Activated CD8-positive, alpha-beta T cell treated with anti-CD3 and anti-CD28 coated beads for 36 hours (primary cell): ENCODE measurements around the gene CD4. TPM values are rescaled to one million over a fixed set of nuclear protein-coding genes. Genes with fewer than 3 reads are reported as not detected.
"Not testable (repeated sequence)": the region's sequence is repeated elsewhere in the genome, so short reads cannot be mapped to it uniquely, and the experiment has no call there.

Experiments used
- ATAC-seq: fragments of 200-7000 bp; cut with Tn5 transposase; one replicate; pipeline ENCODE4 v1.10.0; 2021; ENCODE audit warnings: mild to moderate bottlenecking, moderate library complexity
- CTCF ChIA-PET: fragments of 350-600 bp; sonication (Branson Sonifier 250); formaldehyde crosslinking; loops from one replicate; lab custom pipeline; 2021; ENCODE audit warnings: antibody characterized with exemption; lab: Charles Lee
- POLR2A ChIA-PET: fragments of 350-600 bp; sonication (Branson Sonifier 250); formaldehyde crosslinking; loops from one replicate; lab custom pipeline; 2021; ENCODE audit warnings: antibody characterized with exemption; lab: Charles Lee
- DNase-seq: peaks from one replicate; pipeline ENCODE4 v3.0.0-alpha.2; 2020
- H3K27ac Mint-ChIP-seq: one replicate; pipeline ENCODE4 v1.8.0; 2021; ENCODE audit warnings: mild to moderate bottlenecking, mixed read lengths
- H3K27me3 Mint-ChIP-seq: one replicate; pipeline ENCODE4 v1.8.0; 2021; ENCODE audit warnings: mixed read lengths
- H3K36me3 Mint-ChIP-seq: one replicate; pipeline ENCODE4 v1.8.0; 2021; ENCODE audit warnings: low read depth, mixed read lengths
- H3K4me1 Mint-ChIP-seq: one replicate; pipeline ENCODE4 v1.8.0; 2021; ENCODE audit warnings: low read depth, mixed read lengths
- H3K4me3 Mint-ChIP-seq: one replicate; pipeline ENCODE4 v1.8.0; 2021; ENCODE audit warnings: mild to moderate bottlenecking, moderate library complexity, mixed read lengths
- H3K9me3 Mint-ChIP-seq: one replicate; pipeline ENCODE4 v1.8.0; 2021; ENCODE audit warnings: mixed read lengths
- CTCF ChIP-seq: fragments of 200-600 bp; IDR thresholded peaks from one replicate; pipeline ENCODE4 v1.8.0; 2022; ENCODE audit warnings: antibody characterized with exemption, mild to moderate bottlenecking
- intact Hi-C: fragments of 100-400 bp; cut with micrococcal nuclease; formaldehyde crosslinking; loops from one replicate; pipeline ENCODE4 v1.10.0; 2022
- total RNA-seq, 2 experiments: library from RNA; stranded (reverse); gene quantifications; one replicate each; pipeline ENCODE4 v1.2.3, GENCODE V29; 2021

The CD4 gene
- total RNA-seq, result 10 to 100 TPM; 11.1 to 14.1 TPM

- Mint-ChIP-seq H3K27me3 (peaks cover 2% of the 10 kb centered on the region), H3K27ac (no peak within 1 kb of the TSS), H3K9me3 (no peaks in the 10 kb centered on the region), H3K4me1 (peaks cover 68% of the 10 kb centered on the region), H3K36me3 (peaks cover 3% of the 10 kb centered on the region), H3K4me3 (peak within 1 kb of the TSS; percentile 52)
- ChIA-PET POLR2A (interaction anchor here (0.6 to 0.9 kb wide), 6 partner anchors 8 to 47 kb away, joined by 3 to 4 read pairs (median 3); no protein-coding TSS in a partner anchor), CTCF (interaction anchor here (0.7 to 1.8 kb wide), 6 partner anchors 11 to 36 kb away, joined by 3 to 6 read pairs (median 4); partner anchors contain the start of gene MLF2)
- TF ChIP-seq CTCF, result no peak
- ATAC-seq, result peak; percentile 38
- intact Hi-C loops, result no loop called here
- peak; percentile 67 for DNase-seq
Measured at GRCh38 chr12:6788972-6789924, at the start of gene CD4. CD4 (plus strand) TSS chr12:6789528; CDS start chr12:6800139, 10,611 bp downstream.

DNA sequence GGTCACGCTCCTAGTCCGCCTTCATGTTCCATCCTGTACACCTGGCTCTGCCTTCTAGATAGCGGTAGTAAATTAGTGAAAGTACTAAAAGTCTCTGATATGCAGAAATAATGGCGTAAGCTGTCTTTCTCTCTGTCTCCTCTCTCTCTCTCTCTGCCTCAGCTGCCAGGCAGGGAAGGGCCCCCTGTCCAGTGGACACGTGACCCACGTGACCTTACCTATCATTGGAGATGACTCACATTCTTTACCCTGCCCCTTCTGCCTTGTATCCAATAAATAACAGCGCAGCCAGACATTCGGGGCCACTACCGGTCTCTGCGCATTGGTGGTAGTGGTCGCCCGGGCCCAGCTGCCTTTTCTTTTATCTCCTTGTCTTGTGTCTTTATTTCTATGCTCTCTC lies 47.2 kb upstream of the CD4 start:
- CTCF ChIA-PET, result interaction anchor here (1.1 to 4.0 kb wide), 3 partner anchors 11 to 93 kb away, joined by 3 to 25 read pairs (median 11); partner anchors contain the start of gene MLF2
- H3K27ac Mint-ChIP-seq, ATAC-seq, DNase-seq, intact Hi-C loops, H3K4me3 Mint-ChIP-seq, H3K27me3 Mint-ChIP-seq, H3K9me3 Mint-ChIP-seq: not testable (repeated sequence)
- peaks cover 36% of the 10 kb centered on the region for H3K4me1 Mint-ChIP-seq
- peaks cover 25% of the 10 kb centered on the region for H3K36me3 Mint-ChIP-seq
- POLR2A ChIA-PET, result interaction anchor here (0.9 to 1.2 kb wide), 5 partner anchors 17 to 112 kb away, joined by 3 to 7 read pairs (median 3); partner anchors contain the start of genes CD4 and COPS7A

GRCh38 chr12:6742834-6743233 lies 46.5 kb upstream of the CD4 start:
- Mint-ChIP-seq H3K36me3 (peaks cover 30% of the 10 kb centered on the region), H3K27me3 (no peaks in the 10 kb centered on the region), H3K27ac (peak overlapping the region; percentile 53), H3K4me1 (peaks cover 36% of the 10 kb centered on the region), H3K4me3 (no peak overlapping the region), H3K9me3 (peaks cover 6% of the 10 kb centered on the region)
- DNase-seq (no peak), ATAC-seq (peak; percentile 52)
- POLR2A ChIA-PET, result interaction anchor here (0.9 to 1.9 kb wide), 6 partner anchors 17 to 111 kb away, joined by 3 to 7 read pairs (median 4); partner anchors contain the start of genes CD4, COPS7A and LAG3
- no peak for TF ChIP-seq CTCF
- intact Hi-C loops, result no loop called here
- CTCF ChIA-PET, result interaction anchor here (1.1 to 4.0 kb wide), 4 partner anchors 10 to 92 kb away, joined by 3 to 25 read pairs (median 7); partner anchors contain the start of gene MLF2

GRCh38 chr12:6743300-6743699 lies 46.0 kb upstream of the CD4 start:
- Mint-ChIP-seq H3K36me3 (peaks cover 35% of the 10 kb centered on the region), H3K4me1 (peaks cover 36% of the 10 kb centered on the region), H3K27ac (peak overlapping the region; percentile 53)
- H3K27me3 Mint-ChIP-seq, intact Hi-C loops, H3K4me3 Mint-ChIP-seq, H3K9me3 Mint-ChIP-seq: not testable (repeated sequence)
- ChIA-PET POLR2A (interaction anchor here (1.0 to 1.9 kb wide), 5 partner anchors 18 to 111 kb away, joined by 3 to 7 read pairs (median 5); partner anchors contain the start of genes CD4, COPS7A and LAG3), CTCF (interaction anchor here (1.1 to 4.0 kb wide), 4 partner anchors 10 to 91 kb away, joined by 3 to 25 read pairs (median 7); partner anchors contain the start of gene MLF2)
- peak; percentile 48 for DNase-seq
- ATAC-seq, result peak; percentile 40

- H3K9me3 Mint-ChIP-seq, result peaks cover 6% of the 10 kb centered on the region
- no peak overlapping the region for H3K4me3 Mint-ChIP-seq
- no peaks in the 10 kb centered on the region for H3K27me3 Mint-ChIP-seq
- H3K4me1 Mint-ChIP-seq, result peaks cover 38% of the 10 kb centered on the region
- POLR2A ChIA-PET, result interaction anchor here (0.6 to 1.6 kb wide), 4 partner anchors 12 to 1335 kb away, joined by 3 to 4 read pairs (median 3); no protein-coding TSS in a partner anchor
- peak; percentile 47 for DNase-seq
- intact Hi-C loops, result no loop called here
- H3K27ac Mint-ChIP-seq, result peak overlapping the region; percentile 90
- peak; percentile 86 for ATAC-seq
- peaks cover 48% of the 10 kb centered on the region for H3K36me3 Mint-ChIP-seq
- CTCF ChIA-PET, result interaction anchor here (1.0 to 4.0 kb wide), 5 partner anchors 7 to 146 kb away, joined by 3 to 25 read pairs (median 6); partner anchors contain the start of gene MLF2
- TF ChIP-seq CTCF, result no peak
Measured at GRCh38 chr12:6745741-6746525, 43.4 kb upstream of the CD4 start.
